Suprapubic skin (tissue), 3 donors: ENCODE data around the gene HERC5.

Experiments
- EP300 ChIP-seq: sonication (generic); formaldehyde crosslinking; IDR thresholded peaks from one replicate; pipeline ENCODE4 v1.6.1; 2017; ENCODE audit warnings: antibody characterized with exemption
- POLR2A ChIP-seq, 2 donors: fragments of 450-650 bp; IDR thresholded peaks; one replicate each; pipeline ENCODE4 v1.6.1; 2017; ENCODE audit warnings: antibody characterized with exemption in 2 of 2, mild to moderate bottlenecking in 2 of 2, moderate library complexity in 2 of 2
- TF ChIP-seq, protein P1 (sequence below), 2 donors: fragments of 200-600 bp in 1 of 2; fragments of 450-650 bp in 1 of 2; sonication (generic) in 1 of 2; IDR thresholded peaks; one replicate each; pipeline ENCODE4 v1.5.1; 2016 to 2019; ENCODE audit warnings: antibody characterized with exemption in 2 of 2, mild to moderate bottlenecking in 1 of 2, moderate library complexity in 1 of 2

DNA sequence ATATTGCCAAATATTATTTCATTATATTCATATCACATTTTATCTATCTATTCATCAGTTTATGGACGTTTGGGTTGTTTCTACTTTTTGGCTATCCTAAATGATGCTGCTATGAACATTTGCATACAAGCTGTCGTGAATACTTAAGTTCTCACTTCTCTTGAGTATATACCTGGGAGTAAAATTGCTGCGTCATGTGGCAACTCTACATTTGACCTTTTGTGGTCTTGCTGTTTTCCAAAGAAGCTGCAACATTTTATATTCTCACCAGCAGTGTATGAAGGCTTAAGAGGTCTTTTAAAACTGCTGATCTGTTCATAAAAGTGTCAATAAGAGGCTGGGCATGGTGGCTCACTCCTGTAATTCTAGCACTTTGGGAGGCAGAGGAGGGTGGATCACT lies 60.9 kb downstream of the HERC5 start:
- TF ChIP-seq POLR2A (IDR thresholded peaks at IDR 0.05) (no peak), EP300 (no peak)
- TF ChIP-seq, protein P1, sequence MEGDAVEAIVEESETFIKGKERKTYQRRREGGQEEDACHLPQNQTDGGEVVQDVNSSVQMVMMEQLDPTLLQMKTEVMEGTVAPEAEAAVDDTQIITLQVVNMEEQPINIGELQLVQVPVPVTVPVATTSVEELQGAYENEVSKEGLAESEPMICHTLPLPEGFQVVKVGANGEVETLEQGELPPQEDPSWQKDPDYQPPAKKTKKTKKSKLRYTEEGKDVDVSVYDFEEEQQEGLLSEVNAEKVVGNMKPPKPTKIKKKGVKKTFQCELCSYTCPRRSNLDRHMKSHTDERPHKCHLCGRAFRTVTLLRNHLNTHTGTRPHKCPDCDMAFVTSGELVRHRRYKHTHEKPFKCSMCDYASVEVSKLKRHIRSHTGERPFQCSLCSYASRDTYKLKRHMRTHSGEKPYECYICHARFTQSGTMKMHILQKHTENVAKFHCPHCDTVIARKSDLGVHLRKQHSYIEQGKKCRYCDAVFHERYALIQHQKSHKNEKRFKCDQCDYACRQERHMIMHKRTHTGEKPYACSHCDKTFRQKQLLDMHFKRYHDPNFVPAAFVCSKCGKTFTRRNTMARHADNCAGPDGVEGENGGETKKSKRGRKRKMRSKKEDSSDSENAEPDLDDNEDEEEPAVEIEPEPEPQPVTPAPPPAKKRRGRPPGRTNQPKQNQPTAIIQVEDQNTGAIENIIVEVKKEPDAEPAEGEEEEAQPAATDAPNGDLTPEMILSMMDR (IDR thresholded peaks at IDR 0.05): no peak
